ENCODE data around the gene ATG4C.

Gene ATG4C

DNA sequence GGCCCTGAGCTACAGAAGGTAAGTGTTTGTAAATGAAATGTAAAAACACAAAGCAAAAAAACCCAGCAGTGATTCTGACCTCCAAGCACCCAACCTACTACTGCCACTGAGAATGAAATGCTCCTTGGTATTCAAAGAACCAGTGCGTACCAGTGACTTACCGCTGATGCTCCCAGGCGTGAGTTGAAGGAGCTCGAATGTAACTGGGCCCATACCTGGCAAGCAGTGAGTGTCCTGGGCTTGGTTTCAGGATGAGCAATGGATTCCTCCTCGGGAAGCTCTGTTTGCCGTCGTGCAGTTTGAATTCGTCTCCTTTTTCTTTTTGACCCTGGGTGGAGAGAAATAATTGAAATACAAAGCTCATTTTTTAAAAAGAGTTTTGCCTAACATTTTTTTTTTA, 121.9 kb downstream of the ATG4C start:
- no peak for DNase-seq

DNA sequence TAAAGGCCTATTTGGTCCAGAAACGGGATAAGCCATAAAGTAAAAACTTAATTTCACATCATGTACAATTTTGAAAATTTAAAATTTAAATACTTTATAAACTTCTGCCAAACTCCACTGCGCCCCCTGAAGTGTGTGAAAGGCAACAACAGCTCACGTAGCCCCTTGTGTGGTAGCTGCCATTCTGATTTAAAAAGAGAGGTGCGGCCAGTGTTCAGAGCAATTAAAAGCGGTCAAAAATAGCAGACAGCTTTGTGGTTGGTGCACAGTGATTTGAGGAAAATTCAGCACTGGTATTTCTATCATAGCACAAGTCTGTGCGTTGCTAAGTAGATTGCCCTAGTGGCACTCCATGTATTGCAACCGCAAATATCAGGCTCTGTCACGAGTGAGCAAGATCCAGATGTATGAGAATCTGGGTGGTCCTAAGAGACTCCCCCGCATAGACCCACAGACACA, 122.5 kb downstream of the ATG4C start:
- peak; percentile 52 for DNase-seq

DNA sequence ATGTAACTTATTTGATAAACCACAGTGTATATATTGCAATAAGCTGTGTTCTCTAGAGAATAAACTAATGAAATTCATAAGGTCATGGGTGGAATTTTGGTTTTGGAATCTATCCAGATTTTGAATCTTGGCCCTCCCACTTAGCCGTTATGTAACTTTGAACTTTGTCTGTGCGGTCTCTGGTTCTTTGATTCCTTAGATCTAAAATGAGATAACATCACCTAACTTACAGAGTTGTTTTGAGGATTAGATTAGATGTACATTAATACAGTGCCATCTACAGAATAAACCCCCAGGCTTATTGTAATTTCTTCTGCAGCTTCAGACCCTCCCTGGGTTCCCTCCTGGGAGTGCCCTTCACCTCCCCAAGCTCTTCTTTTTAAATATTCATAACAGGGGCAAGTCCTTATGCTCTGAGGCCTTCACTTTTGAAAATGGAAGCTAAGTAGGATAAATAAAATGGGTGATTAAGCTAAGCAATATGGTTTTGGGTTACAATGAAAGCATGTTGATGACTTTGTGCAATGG, 124.3 kb downstream of the ATG4C start:
- DNase-seq, result peak; percentile 30

DNA sequence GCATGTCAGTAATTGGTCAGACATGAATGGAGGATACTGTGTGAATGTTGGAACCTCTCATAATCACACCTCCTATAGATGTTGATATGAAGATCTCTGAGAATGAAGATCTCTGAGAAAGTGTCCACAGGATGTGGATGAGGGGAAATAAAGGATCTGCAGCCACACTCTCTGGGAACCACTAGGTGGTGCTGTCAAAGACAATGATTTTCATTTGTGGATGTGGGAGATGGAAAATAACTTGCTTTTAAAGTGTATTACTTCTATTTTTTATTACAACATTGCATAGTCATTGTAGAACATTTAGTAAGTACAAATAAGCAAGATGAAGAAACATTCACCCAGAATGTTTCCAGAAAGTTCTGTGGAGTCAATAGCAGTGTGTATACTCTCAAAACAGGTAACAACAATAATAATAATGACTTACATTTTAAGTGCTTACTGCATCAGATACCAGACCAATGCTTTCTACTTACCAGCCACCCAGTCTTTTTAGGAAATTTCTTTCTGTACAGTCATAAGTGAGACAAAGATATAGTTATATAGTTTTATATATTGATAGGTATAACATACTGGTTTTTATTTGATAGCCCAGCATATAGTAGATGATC, 128.2 kb downstream of the ATG4C start:
- DNase-seq, result peak; percentile 43
